K562 (cell line): ENCODE data around the gene LAMB1. TPM values are rescaled to one million over a fixed set of nuclear protein-coding genes. Genes with fewer than 3 reads are reported as not detected.

ENCODE experiments used
- DMBX1 ChIP-seq: fragments of 250-450 bp; sonication (Bioruptor Pico); IDR thresholded peaks from 2 replicates; pipeline ENCODE4 v1.8.0; 2022; ENCODE audit warnings: inconsistent platforms, mild to moderate bottlenecking, moderate library complexity, borderline replicate concordance
- ERF ChIP-seq: fragments of 450-650 bp; formaldehyde crosslinking; IDR thresholded peaks from 2 replicates; pipeline ENCODE4 v1.4.0; 2020; ENCODE audit warnings: mild to moderate bottlenecking, mixed read lengths
- FOXA3 ChIP-seq, 2 experiments: fragments of 450-650 bp in 1 of 2; sonication (generic) in 1 of 2; formaldehyde crosslinking; IDR thresholded peaks in 1 of 2; conservative IDR thresholded peaks in 1 of 2; 2 replicates each; pipeline versions ENCODE4 v1.4.0 to v1.8.0; 2020 to 2022; ENCODE audit warnings: mild to moderate bottlenecking in 2 of 2, missing genetic modification reagents in 1 of 2
- JUNB ChIP-seq: fragments of 450-650 bp; formaldehyde crosslinking; conservative IDR thresholded peaks from 2 replicates; pipeline ENCODE4 v1.4.0; 2020; ENCODE audit warnings: mild to moderate bottlenecking
- SRSF7 ChIP-seq: fragments of 200-400 bp; formaldehyde crosslinking; optimal IDR thresholded peaks from 2 replicates; pipeline ENCODE3; 2017; ENCODE audit warnings: mild to moderate bottlenecking, low read depth, low read length
- ZNF785 ChIP-seq: fragments of 250-450 bp; sonication (Bioruptor Pico); IDR thresholded peaks from 2 replicates; pipeline ENCODE4 v1.4.0; 2020; ENCODE audit warnings: mild to moderate bottlenecking
- ZSCAN29 ChIP-seq: fragments of 450-650 bp; IDR thresholded peaks from 2 replicates; pipeline ENCODE4 v1.6.1; 2017
- polyA plus RNA-seq, 8 experiments: library from polyadenylated mRNA; depleted of rRNA in 4 of 8; stranded (reverse) in 5 of 8; unstranded in 3 of 8; fragments of >200 nt; fragmentation: Nextera tagmentation in 2 of 8; fragmentation: Illumina TruSeq in 1 of 8; extraction: Ambion mirVana in 2 of 8; extraction: Trizol in 1 of 8; gene quantifications; 2 replicates each; pipeline versions ENCODE4 v1.2.1 to v1.2.3, GENCODE V29; 2011 to 2014; ENCODE audit warnings: inconsistent platforms in 1 of 8, missing spikeins in 1 of 8
- total RNA-seq, 7 experiments: library from RNA; depleted of rRNA in 6 of 7; stranded (reverse); fragments of >200 nt in 6 of 7; fragmentation: Illumina TruSeq in 2 of 7; extraction: Trizol in 2 of 7; gene quantifications; 2 replicates each; pipeline versions ENCODE4 v1.2.1 to v1.2.3, GENCODE V29; 2011 to 2021; ENCODE audit warnings: low replicate concordance in 1 of 7
- TF ChIP-seq, protein P1 (sequence below): fragments of 450-650 bp; IDR thresholded peaks from 2 replicates; pipeline ENCODE4 v1.6.1; 2016; ENCODE audit warnings: low read depth
- TF ChIP-seq, protein P2 (sequence below), 2 experiments: fragments of 150-350 bp in 1 of 2; IDR thresholded peaks; 2 replicates each; pipeline ENCODE4 v1.6.1; 2012 to 2016; ENCODE audit warnings: low read depth in 2 of 2, low read length in 2 of 2, mild to moderate bottlenecking in 1 of 2, moderate library complexity in 1 of 2
- TF ChIP-seq, protein P3 (sequence below): fragments of 250-450 bp; sonication (Bioruptor Pico); IDR thresholded peaks from 2 replicates; pipeline ENCODE4 v1.8.0; 2021; ENCODE audit warnings: mild to moderate bottlenecking, moderate library complexity
- TF ChIP-seq, protein P4 (sequence below), 2 experiments: IDR thresholded peaks in 1 of 2; conservative IDR thresholded peaks in 1 of 2; 2 replicates each; pipeline ENCODE4 v1.6.1; 2016; ENCODE audit warnings: low read depth in 2 of 2, mild to moderate bottlenecking in 1 of 2, missing compliant biosample characterization in 1 of 2, missing genetic modification characterization in 1 of 2, moderate library complexity in 1 of 2

Gene LAMB1
- total and polyA plus RNA-seq, 9 of the 15 experiments (the other 6 are each of a cell fraction or from before 2014, with no cell fraction given) = 6.0 to 17.7 (median 12.3) TPM

DNA sequence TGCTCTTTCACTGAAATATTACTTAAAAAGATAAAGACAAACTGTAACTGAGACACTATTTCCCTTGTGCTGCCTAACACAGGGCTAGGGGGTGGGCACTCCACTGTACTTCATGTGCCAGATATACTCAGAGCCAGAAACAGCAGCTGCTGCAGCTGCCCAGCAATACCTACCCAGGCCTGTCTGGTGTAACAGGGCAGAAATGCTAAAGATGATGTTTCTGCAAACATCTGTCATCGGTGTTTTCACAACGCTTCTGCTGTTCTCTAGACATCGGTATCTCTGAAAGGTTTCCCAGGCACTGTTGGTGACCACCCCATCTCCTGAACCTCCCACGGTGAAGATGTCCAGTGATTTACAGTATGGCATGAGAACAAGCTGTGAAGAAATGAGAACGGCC lies 42.7 kb downstream of the LAMB1 start (continued):
- TF ChIP-seq, protein P1, sequence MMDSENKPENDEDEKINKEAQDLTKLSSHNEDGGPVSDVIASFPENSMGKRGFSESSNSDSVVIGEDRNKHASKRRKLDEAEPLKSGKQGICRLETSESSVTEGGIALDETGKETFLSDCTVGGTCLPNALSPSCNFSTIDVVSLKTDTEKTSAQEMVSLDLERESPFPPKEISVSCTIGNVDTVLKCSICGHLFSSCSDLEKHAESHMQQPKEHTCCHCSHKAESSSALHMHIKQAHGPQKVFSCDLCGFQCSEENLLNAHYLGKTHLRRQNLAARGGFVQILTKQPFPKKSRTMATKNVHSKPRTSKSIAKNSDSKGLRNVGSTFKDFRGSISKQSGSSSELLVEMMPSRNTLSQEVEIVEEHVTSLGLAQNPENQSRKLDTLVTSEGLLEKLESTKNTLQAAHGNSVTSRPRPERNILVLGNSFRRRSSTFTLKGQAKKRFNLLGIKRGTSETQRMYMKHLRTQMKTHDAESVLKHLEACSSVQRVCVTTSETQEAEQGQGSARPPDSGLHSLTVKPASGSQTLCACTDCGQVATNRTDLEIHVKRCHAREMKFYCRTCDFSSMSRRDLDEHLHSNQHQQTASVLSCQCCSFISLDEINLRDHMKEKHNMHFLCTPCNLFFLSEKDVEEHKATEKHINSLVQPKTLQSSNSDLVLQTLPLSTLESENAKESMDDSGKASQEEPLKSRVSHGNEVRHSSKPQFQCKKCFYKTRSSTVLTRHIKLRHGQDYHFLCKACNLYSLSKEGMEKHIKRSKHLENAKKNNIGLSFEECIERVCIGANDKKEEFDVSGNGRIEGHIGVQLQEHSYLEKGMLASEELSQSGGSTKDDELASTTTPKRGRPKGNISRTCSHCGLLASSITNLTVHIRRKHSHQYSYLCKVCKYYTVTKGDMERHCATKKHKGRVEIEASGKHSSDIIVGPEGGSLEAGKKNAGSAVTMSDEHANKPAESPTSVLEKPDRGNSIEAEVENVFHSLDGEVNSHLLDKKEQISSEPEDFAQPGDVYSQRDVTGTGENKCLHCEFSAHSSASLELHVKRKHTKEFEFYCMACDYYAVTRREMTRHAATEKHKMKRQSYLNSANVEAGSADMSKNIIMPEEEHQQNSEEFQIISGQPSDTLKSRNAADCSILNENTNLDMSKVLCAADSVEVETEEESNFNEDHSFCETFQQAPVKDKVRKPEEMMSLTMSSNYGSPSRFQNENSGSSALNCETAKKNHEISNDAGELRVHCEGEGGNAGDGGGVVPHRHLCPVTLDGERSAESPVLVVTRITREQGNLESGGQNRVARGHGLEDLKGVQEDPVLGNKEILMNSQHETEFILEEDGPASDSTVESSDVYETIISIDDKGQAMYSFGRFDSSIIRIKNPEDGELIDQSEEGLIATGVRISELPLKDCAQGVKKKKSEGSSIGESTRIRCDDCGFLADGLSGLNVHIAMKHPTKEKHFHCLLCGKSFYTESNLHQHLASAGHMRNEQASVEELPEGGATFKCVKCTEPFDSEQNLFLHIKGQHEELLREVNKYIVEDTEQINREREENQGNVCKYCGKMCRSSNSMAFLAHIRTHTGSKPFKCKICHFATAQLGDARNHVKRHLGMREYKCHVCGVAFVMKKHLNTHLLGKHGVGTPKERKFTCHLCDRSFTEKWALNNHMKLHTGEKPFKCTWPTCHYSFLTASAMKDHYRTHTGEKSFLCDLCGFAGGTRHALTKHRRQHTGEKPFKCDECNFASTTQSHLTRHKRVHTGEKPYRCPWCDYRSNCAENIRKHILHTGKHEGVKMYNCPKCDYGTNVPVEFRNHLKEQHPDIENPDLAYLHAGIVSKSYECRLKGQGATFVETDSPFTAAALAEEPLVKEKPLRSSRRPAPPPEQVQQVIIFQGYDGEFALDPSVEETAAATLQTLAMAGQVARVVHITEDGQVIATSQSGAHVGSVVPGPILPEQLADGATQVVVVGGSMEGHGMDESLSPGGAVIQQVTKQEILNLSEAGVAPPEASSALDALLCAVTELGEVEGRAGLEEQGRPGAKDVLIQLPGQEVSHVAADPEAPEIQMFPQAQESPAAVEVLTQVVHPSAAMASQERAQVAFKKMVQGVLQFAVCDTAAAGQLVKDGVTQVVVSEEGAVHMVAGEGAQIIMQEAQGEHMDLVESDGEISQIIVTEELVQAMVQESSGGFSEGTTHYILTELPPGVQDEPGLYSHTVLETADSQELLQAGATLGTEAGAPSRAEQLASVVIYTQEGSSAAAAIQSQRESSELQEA = no peak
- TF ChIP-seq, protein P2, sequence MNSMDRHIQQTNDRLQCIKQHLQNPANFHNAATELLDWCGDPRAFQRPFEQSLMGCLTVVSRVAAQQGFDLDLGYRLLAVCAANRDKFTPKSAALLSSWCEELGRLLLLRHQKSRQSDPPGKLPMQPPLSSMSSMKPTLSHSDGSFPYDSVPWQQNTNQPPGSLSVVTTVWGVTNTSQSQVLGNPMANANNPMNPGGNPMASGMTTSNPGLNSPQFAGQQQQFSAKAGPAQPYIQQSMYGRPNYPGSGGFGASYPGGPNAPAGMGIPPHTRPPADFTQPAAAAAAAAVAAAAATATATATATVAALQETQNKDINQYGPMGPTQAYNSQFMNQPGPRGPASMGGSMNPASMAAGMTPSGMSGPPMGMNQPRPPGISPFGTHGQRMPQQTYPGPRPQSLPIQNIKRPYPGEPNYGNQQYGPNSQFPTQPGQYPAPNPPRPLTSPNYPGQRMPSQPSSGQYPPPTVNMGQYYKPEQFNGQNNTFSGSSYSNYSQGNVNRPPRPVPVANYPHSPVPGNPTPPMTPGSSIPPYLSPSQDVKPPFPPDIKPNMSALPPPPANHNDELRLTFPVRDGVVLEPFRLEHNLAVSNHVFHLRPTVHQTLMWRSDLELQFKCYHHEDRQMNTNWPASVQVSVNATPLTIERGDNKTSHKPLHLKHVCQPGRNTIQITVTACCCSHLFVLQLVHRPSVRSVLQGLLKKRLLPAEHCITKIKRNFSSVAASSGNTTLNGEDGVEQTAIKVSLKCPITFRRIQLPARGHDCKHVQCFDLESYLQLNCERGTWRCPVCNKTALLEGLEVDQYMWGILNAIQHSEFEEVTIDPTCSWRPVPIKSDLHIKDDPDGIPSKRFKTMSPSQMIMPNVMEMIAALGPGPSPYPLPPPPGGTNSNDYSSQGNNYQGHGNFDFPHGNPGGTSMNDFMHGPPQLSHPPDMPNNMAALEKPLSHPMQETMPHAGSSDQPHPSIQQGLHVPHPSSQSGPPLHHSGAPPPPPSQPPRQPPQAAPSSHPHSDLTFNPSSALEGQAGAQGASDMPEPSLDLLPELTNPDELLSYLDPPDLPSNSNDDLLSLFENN (IDR thresholded peaks at IDR 0.05; ENCODE audit: low read depth in 2 of 2, low read length in 2 of 2) = no peak
- no peak for TF ChIP-seq ERF
- TF ChIP-seq, protein P3, sequence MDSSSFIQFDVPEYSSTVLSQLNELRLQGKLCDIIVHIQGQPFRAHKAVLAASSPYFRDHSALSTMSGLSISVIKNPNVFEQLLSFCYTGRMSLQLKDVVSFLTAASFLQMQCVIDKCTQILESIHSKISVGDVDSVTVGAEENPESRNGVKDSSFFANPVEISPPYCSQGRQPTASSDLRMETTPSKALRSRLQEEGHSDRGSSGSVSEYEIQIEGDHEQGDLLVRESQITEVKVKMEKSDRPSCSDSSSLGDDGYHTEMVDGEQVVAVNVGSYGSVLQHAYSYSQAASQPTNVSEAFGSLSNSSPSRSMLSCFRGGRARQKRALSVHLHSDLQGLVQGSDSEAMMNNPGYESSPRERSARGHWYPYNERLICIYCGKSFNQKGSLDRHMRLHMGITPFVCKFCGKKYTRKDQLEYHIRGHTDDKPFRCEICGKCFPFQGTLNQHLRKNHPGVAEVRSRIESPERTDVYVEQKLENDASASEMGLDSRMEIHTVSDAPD (CRISPR knock-in tag) = no peak
- TF ChIP-seq ZSCAN29 = no peak
- TF ChIP-seq, protein P4, sequence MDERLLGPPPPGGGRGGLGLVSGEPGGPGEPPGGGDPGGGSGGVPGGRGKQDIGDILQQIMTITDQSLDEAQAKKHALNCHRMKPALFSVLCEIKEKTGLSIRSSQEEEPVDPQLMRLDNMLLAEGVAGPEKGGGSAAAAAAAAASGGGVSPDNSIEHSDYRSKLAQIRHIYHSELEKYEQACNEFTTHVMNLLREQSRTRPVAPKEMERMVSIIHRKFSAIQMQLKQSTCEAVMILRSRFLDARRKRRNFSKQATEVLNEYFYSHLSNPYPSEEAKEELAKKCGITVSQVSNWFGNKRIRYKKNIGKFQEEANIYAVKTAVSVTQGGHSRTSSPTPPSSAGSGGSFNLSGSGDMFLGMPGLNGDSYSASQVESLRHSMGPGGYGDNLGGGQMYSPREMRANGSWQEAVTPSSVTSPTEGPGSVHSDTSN (CRISPR knock-in tag; IDR thresholded peaks at IDR 0.05; ENCODE audit: low read depth) = no peak
- TF ChIP-seq, protein P4 (tag; conservative IDR thresholded peaks at IDR 0.05; ENCODE audit: low read depth) = no peak
- no peak for TF ChIP-seq FOXA3 (CRISPR knock-in tag; conservative IDR thresholded peaks at IDR 0.05 in 1 of 2, IDR thresholded peaks at IDR 0.05 in 1 of 2)
- no peak for TF ChIP-seq SRSF7
- no peak for TF ChIP-seq DMBX1 (CRISPR knock-in tag)
- no peak for TF ChIP-seq JUNB (CRISPR knock-in tag)
- no peak for TF ChIP-seq ZNF785 (CRISPR knock-in tag)
